Nephron (organoid): Measurements from ENCODE around the gene TMA7B.

Source experiments
- H3K27ac Mint-ChIP-seq, 3 experiments: 2 replicates each; pipeline ENCODE4 v1.8.0; 2020; ENCODE audit warnings: mixed read lengths in 3 of 3, mild to moderate bottlenecking in 2 of 3, moderate library complexity in 1 of 3
- H3K27me3 Mint-ChIP-seq: 2 replicates; pipeline ENCODE4 v1.8.0; 2021; ENCODE audit warnings: low read depth, mild to moderate bottlenecking, moderate library complexity, mixed read lengths
- H3K36me3 Mint-ChIP-seq: 2 replicates; pipeline ENCODE4 v1.8.0; 2020; ENCODE audit warnings: low read depth, mixed read lengths
- H3K4me1 Mint-ChIP-seq: 2 replicates; pipeline ENCODE4 v1.8.0; 2020; ENCODE audit warnings: mixed read lengths
- H3K4me3 Mint-ChIP-seq, 3 experiments: 2 replicates each; pipeline ENCODE4 v1.8.0; 2020; ENCODE audit warnings: mild to moderate bottlenecking in 3 of 3, mixed read lengths in 3 of 3, moderate library complexity in 2 of 3
- H3K9me3 Mint-ChIP-seq: 2 replicates; pipeline ENCODE4 v1.8.0; 2020; ENCODE audit warnings: mixed read lengths
- TF ChIP-seq, protein P1 (sequence below), 3 experiments: fragments of 200-600 bp; sonication (generic); IDR thresholded peaks; one replicate each; pipeline ENCODE4 v1.5.0; 2021; ENCODE audit warnings: antibody characterized with exemption in 3 of 3; ENCODE audit not compliant: unreplicated experiment in 3 of 3

TMA7B gene

DNA sequence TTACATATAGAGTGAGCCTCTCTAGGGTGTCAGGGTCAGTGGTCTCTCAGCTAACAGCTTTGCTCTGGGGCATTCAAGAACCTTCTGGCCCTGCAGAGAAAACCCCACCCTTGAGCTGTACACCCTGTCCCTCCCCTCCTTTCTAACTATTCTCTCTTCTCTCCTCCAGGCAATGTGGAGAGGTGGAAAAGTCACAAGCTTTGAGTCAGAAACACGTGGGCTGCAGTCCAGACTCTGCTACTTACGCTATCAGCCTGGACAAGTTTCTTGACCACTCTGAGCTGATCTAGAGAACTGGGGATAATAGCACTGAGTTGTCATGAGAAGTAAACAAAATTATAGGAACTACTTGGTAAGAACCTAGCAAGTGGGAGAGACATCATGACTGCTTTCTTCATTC is 23.8 kb downstream of the TMA7B start:
- Mint-ChIP-seq H3K4me1 (no peaks in the 10 kb centered on the region), H3K27me3 (peaks cover 45% of the 10 kb centered on the region), H3K9me3 (no peaks in the 10 kb centered on the region), H3K27ac (no peak overlapping the region), H3K4me3 (no peak overlapping the region), H3K36me3 (no peaks in the 10 kb centered on the region)
- TF ChIP-seq, protein P1, sequence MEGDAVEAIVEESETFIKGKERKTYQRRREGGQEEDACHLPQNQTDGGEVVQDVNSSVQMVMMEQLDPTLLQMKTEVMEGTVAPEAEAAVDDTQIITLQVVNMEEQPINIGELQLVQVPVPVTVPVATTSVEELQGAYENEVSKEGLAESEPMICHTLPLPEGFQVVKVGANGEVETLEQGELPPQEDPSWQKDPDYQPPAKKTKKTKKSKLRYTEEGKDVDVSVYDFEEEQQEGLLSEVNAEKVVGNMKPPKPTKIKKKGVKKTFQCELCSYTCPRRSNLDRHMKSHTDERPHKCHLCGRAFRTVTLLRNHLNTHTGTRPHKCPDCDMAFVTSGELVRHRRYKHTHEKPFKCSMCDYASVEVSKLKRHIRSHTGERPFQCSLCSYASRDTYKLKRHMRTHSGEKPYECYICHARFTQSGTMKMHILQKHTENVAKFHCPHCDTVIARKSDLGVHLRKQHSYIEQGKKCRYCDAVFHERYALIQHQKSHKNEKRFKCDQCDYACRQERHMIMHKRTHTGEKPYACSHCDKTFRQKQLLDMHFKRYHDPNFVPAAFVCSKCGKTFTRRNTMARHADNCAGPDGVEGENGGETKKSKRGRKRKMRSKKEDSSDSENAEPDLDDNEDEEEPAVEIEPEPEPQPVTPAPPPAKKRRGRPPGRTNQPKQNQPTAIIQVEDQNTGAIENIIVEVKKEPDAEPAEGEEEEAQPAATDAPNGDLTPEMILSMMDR (IDR thresholded peaks at IDR 0.05; ENCODE audit: unreplicated experiment in 3 of 3) = no peak

DNA sequence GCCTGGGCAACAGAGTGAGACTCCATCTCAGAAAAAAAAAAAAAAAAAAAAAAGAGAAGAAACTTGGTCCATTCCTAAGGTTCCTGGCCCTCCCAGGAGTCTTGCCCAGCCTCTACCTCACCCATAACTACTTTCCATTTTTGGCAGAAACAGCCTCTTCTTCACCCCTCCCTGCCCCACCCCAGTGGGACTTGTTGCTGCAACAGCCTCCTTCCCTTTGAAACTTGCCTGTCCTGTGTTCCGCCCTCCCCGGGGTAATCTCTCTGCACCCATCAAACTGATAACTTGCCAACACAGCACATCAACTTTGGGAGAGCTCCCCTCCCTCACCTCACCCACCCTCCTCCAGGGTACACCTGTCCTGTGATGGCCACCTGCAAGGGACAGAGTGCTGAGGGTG is 24.5 kb downstream of the TMA7B start:
- no peaks in the 10 kb centered on the region for H3K36me3 Mint-ChIP-seq
- TF ChIP-seq, protein P1 (IDR thresholded peaks at IDR 0.05; ENCODE audit: unreplicated experiment in 3 of 3) = no peak
- H3K9me3 Mint-ChIP-seq = no peaks in the 10 kb centered on the region
- no peak overlapping the region for H3K4me3 Mint-ChIP-seq
- no peaks in the 10 kb centered on the region for H3K4me1 Mint-ChIP-seq
- H3K27me3 Mint-ChIP-seq = peaks cover 53% of the 10 kb centered on the region
- H3K27ac Mint-ChIP-seq = no peak overlapping the region

DNA sequence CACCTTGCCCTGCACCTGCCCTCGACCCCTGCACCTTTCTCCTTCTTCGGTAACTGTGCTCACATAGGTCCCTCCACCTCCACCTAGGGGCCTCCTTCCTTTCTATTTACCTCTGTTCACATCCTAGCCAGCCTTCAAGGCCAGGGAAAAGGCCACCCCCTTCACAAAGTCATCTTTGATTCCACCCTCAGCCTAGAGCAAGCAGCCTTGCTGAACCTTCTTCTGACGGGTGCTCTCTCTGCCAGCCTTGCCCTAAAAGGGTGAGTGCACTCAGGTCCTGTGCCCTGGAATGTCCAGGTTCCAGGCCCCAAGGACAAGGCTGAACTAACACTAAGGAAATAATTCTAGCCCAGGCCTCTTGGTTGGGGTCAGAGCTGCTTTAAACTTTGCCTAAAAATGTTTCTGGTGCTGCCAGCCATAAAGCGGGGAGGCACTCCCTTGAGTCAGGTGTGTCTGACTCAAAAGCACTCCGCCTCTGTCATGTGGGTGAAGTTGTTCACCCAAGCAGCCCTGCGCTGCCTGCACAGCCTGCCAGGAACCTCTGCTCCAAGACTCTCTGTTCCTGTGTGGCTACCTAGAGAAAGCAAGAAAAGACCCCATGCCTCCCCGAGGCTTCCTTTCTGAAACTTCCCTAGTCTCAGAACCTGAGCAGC is 25.3 kb downstream of the TMA7B start:
- Mint-ChIP-seq H3K4me1 (no peaks in the 10 kb centered on the region), H3K27ac (no peak overlapping the region), H3K4me3 (no peak overlapping the region), H3K9me3 (no peaks in the 10 kb centered on the region), H3K36me3 (no peaks in the 10 kb centered on the region), H3K27me3 (peaks cover 50% of the 10 kb centered on the region)
- TF ChIP-seq, protein P1 (IDR thresholded peaks at IDR 0.05; ENCODE audit: unreplicated experiment in 3 of 3) = no peak

DNA sequence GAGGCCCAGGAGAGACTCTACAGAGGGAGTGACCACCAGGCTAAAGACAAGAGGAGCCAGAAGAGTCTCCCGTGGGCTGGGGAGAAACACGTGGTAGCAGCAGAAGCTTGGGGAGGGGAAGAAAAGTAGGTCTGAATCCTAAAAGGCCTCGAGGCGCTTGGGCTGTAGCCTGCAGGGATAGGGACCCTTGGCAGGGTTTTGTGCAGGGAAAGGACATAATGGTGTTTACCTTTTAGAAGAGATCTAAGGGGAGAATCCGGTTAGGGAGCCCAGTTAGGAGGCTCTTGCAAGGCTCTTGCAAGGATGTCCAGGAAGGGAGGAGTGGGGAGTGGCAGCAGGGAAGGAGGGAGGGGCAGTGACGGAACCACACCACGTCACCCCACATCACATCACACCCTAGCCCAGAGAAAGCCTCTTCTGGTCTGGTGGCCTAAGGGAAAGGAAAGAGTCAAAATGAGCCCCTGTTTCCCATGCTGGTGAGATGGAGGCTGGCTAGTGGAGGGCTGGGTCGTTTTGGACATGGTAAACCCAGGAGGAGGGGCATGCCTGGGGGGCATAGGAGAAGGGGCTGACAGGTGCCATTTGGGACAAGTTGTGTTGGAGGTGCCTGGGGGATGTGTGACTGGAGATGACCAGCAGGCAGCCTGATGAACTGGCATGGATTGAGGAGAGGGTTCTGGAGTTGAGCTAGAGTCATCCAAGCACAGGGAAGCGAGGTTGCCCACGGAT is 28.4 kb downstream of the TMA7B start:
- H3K36me3 Mint-ChIP-seq = no peaks in the 10 kb centered on the region
- H3K4me1 Mint-ChIP-seq = peaks cover under 1% of the 10 kb centered on the region
- TF ChIP-seq, protein P1 (IDR thresholded peaks at IDR 0.05; ENCODE audit: unreplicated experiment in 3 of 3) = no peak
- no peak overlapping the region for H3K27ac Mint-ChIP-seq
- no peak overlapping the region for H3K4me3 Mint-ChIP-seq
- peaks cover 2% of the 10 kb centered on the region for H3K9me3 Mint-ChIP-seq
- peaks cover 72% of the 10 kb centered on the region for H3K27me3 Mint-ChIP-seq

DNA sequence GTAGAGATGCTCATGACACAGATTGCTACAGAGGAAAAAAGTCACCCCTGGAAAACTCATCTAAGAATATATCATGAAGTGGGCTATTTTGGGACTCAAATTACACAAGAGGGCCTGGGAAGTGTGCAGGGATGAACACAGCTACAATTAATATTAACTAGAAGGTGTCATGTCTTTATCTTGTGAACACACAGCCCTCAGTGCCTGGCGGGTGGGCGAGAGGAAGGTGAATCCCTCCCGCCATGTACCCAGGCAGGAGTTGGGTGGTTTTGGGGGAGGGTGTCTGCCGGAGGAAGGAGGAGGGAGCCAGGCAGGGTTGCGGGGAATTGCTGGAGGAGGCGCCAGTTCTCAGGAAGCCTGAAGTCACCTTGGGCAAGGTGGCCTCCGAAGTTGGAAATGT is 29.4 kb downstream of the TMA7B start:
- no peak overlapping the region for H3K4me3 Mint-ChIP-seq
- no peak overlapping the region for H3K27ac Mint-ChIP-seq
- peaks cover 78% of the 10 kb centered on the region for H3K27me3 Mint-ChIP-seq
- H3K36me3 Mint-ChIP-seq = no peaks in the 10 kb centered on the region
- peaks cover 6% of the 10 kb centered on the region for H3K4me1 Mint-ChIP-seq
- peaks cover 5% of the 10 kb centered on the region for H3K9me3 Mint-ChIP-seq
- TF ChIP-seq, protein P1 (IDR thresholded peaks at IDR 0.05; ENCODE audit: unreplicated experiment in 3 of 3) = no peak

DNA sequence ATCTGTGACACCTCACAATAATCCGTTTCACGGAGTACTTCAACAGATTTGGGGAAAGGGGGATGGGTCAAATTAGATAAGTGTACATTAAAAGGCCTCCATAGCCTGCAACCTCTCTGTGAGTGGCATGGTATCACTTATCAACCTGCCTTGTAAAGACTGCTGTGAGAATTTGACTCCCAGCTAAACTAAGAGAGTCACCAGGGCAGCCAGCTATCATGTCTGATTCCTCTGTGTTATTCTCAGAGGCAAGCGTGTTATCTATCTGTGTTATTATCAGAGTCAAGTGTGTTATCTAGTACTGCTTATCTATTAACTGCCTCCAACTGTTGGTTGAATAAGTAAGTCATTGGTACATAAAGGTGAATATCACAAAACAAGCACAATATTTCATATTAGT is 30.5 kb downstream of the TMA7B start:
- TF ChIP-seq, protein P1 (IDR thresholded peaks at IDR 0.05; ENCODE audit: unreplicated experiment in 3 of 3) = no peak
- no peak overlapping the region for H3K27ac Mint-ChIP-seq
- no peaks in the 10 kb centered on the region for H3K36me3 Mint-ChIP-seq
- H3K9me3 Mint-ChIP-seq = peaks cover 5% of the 10 kb centered on the region
- no peak overlapping the region for H3K4me3 Mint-ChIP-seq
- H3K4me1 Mint-ChIP-seq = peaks cover 6% of the 10 kb centered on the region
- H3K27me3 Mint-ChIP-seq = peaks cover 74% of the 10 kb centered on the region
